Activated CD4-positive, alpha-beta T cell treated with anti-CD3 and anti-CD28 coated beads for 24 hours (primary cell): Measurements from ENCODE around the gene SAMD8.
A peak's percentile ranks its signal among the peaks of the same experiment; 100 is the strongest.

Source experiments
- DNase-seq, 2 donors: peaks; one replicate each; pipeline ENCODE4 v3.0.0-alpha.2; 2020; ENCODE audit warnings: low read depth in 2 of 2

SAMD8 gene

GRCh38 chr10:75223507-75223906, 112.1 kb downstream of the SAMD8 start:
- DNase-seq: no peak

- DNase-seq: no peak
Observed at GRCh38 chr10:75226095-75226494, 114.6 kb downstream of the SAMD8 start.

GRCh38 chr10:75226656-75227055, 115.2 kb downstream of the SAMD8 start:
- no peak for DNase-seq

GRCh38 chr10:75228278-75228677, 116.8 kb downstream of the SAMD8 start:
- DNase-seq: no peak

GRCh38 chr10:75228834-75229233, 117.4 kb downstream of the SAMD8 start:
- no peak for DNase-seq

- no peak for DNase-seq
Observed at GRCh38 chr10:75229971-75230370, 118.5 kb downstream of the SAMD8 start.

- peak; percentile 92 to 93 for DNase-seq
Observed at GRCh38 chr10:75230600-75231038, 119.2 kb downstream of the SAMD8 start.
